SH-SY5Y (cell line): ENCODE results near the gene PDE9A.

Experiments used
- GATA2 ChIP-seq: IDR thresholded peaks from 2 replicates; pipeline ENCODE4 v1.6.1; 2011; ENCODE audit warnings: mild to moderate bottlenecking, low read depth, low read length
- GATA3 ChIP-seq: IDR thresholded peaks from 2 replicates; pipeline ENCODE4 v1.6.1; 2011; ENCODE audit warnings: low read depth, mild to moderate bottlenecking, low read length, moderate library complexity

DNA sequence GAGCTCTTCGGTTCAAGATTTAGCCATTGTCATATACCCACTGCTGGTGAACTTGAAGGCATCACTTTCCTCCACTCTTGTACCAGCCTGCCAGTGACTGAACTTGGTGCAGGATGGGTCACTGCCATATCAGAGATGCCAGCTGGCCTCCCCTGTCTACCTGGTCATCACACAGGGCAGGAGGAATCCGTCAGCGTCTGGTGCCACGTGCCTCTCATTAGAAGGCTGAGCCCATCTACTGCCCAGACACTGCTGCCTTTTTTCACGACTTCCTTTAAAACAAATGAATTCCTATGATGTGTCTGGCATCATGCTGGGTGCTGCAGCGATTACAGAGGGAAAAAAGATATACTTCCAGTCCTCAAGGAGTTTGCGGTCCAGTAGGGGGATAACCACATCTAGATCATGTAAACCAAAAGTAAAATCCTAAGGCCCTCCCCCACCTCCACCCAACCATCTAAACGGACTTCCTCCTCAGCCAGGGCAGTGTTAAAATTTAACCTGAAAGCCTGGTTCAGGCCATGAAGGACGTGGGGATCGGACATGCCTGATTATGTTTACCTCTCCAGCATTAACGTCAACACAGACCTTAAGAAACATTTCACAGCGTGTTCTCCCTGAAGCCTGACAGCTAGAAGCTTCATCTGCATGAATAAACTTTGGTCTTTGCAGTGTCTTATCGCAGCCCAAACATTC lies 29.2 kb upstream of the PDE9A start:
- TF ChIP-seq GATA3 (no peak), GATA2 (no peak)
